MM.1S (cell line): Measurements from ENCODE around the gene CAMK2A.

Source experiments
- DNase-seq: peaks from one replicate; pipeline ENCODE4 v3.0.0-alpha.2; 2015
- H2AFZ ChIP-seq: fragments of 300-600 bp; sonication (generic); 2 replicates; pipeline ENCODE4 v1.6.0; 2016; ENCODE audit warnings: antibody characterized with exemption, low read length
- H3F3A ChIP-seq: fragments of 300-600 bp; sonication (generic); 2 replicates; pipeline ENCODE4 v1.6.1; 2016; ENCODE audit warnings: mild to moderate bottlenecking, antibody characterized with exemption, low read length, moderate library complexity, mixed read lengths; ENCODE audit not compliant: insufficient read depth
- H3K27ac ChIP-seq: fragments of 300-600 bp; sonication (generic); 2 replicates; pipeline ENCODE4 v1.5.1; 2016; ENCODE audit warnings: mild to moderate bottlenecking, low read length
- H3K27me3 ChIP-seq: fragments of 300-600 bp; sonication (generic); replicated peaks from 2 replicates; pipeline ENCODE4 v1.6.0; 2016; ENCODE audit warnings: low read length; ENCODE audit not compliant: insufficient read depth
- H3K36me3 ChIP-seq: fragments of 300-600 bp; sonication (generic); replicated peaks from 2 replicates; pipeline ENCODE4 v1.6.1; 2016; ENCODE audit warnings: mild to moderate bottlenecking, low read length, mixed read lengths; ENCODE audit not compliant: insufficient read depth
- H3K4me1 ChIP-seq: fragments of 300-600 bp; sonication (generic); 2 replicates; pipeline ENCODE4 v1.6.1; 2016; ENCODE audit warnings: low read length, mixed read lengths
- H3K4me2 ChIP-seq: fragments of 300-600 bp; sonication (generic); 2 replicates; pipeline ENCODE4 v1.6.0; 2016; ENCODE audit warnings: low read depth, low read length
- H3K4me3 ChIP-seq: fragments of 300-600 bp; sonication (generic); 2 replicates; pipeline ENCODE4 v1.5.1; 2016; ENCODE audit warnings: low read length, mixed read lengths
- H3K79me2 ChIP-seq: fragments of 300-600 bp; sonication (generic); 2 replicates; pipeline ENCODE4 v1.6.1; 2016; ENCODE audit warnings: mixed run types, low read length, mixed read lengths
- H3K9ac ChIP-seq: fragments of 300-600 bp; sonication (generic); 2 replicates; pipeline ENCODE4 v1.6.1; 2016; ENCODE audit warnings: low read length, mixed read lengths
- H3K9me2 ChIP-seq: fragments of 300-600 bp; sonication (generic); replicated peaks from 2 replicates; pipeline ENCODE4 v1.6.1; 2016; ENCODE audit warnings: mild to moderate bottlenecking, low read length, mixed read lengths; ENCODE audit not compliant: insufficient read depth
- H3K9me3 ChIP-seq: fragments of 300-600 bp; sonication (generic); replicated peaks from 2 replicates; pipeline ENCODE4 v1.6.1; 2016; ENCODE audit warnings: mild to moderate bottlenecking, low read length, mixed read lengths; ENCODE audit not compliant: insufficient read depth
- H4K20me1 ChIP-seq: fragments of 300-600 bp; sonication (generic); 2 replicates; pipeline ENCODE4 v1.6.1; 2016; ENCODE audit warnings: mild to moderate bottlenecking, low read length, moderate library complexity, mixed read lengths; ENCODE audit not compliant: insufficient read depth
- EZH2 ChIP-seq: fragments of 300-600 bp; sonication (generic); optimal IDR thresholded peaks from 2 replicates; pipeline ENCODE3; 2017; ENCODE audit warnings: low read depth, mild to moderate bottlenecking, antibody characterized with exemption, low read length, mixed read lengths
- EZH2phosphoT487 ChIP-seq: fragments of 300-600 bp; sonication (generic); IDR thresholded peaks from 2 replicates; pipeline ENCODE4 v1.6.1; 2018; ENCODE audit warnings: antibody characterized with exemption, low read length
- TF ChIP-seq, protein P1 (sequence below): fragments of 300-600 bp; sonication (generic); IDR thresholded peaks from 2 replicates; pipeline ENCODE4 v1.5.1; 2016; ENCODE audit warnings: antibody characterized with exemption, low read length, mixed read lengths

CAMK2A gene

DNA sequence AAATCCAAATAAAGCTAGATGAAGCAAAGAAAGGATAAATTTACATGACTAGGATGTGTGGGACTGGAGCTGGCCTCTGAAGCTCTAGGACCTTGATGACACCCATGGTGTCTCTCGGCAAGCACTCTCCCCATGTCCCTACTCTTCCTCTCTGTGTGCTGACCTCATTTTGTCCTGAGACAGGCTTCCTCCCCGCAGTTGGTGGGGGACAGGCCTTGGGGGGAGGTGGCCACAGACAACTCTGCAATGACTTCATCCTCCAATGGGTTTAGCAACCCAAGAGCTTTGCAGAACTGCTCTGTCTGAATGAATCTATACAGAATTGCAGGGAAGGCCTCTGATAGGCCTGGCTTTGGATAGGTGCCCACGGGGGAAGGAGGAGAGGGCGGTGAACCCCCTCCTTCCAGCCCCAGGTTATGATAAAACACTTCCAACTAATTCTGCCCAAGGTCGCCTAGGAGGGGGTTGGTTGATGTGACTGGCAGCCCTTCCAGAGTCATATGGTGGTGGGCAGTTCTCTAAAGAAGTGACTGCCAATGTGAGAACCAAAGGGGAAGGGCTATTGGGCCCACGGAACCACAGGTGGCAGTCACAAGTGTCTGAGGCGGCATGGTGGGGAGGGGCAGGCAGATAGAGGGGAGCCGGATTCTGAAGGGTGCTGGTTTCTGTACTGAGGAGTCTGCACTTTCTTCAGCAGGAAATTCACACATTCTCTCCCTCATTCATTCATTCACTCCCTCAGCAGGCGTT, 93.7 kb downstream of the CAMK2A start:
- TF ChIP-seq EZH2 = no peak
- TF ChIP-seq, protein P1, sequence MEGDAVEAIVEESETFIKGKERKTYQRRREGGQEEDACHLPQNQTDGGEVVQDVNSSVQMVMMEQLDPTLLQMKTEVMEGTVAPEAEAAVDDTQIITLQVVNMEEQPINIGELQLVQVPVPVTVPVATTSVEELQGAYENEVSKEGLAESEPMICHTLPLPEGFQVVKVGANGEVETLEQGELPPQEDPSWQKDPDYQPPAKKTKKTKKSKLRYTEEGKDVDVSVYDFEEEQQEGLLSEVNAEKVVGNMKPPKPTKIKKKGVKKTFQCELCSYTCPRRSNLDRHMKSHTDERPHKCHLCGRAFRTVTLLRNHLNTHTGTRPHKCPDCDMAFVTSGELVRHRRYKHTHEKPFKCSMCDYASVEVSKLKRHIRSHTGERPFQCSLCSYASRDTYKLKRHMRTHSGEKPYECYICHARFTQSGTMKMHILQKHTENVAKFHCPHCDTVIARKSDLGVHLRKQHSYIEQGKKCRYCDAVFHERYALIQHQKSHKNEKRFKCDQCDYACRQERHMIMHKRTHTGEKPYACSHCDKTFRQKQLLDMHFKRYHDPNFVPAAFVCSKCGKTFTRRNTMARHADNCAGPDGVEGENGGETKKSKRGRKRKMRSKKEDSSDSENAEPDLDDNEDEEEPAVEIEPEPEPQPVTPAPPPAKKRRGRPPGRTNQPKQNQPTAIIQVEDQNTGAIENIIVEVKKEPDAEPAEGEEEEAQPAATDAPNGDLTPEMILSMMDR = no peak
- H3K4me1 ChIP-seq = no peaks in the 10 kb centered on the region
- no peaks in the 10 kb centered on the region for H3K79me2 ChIP-seq
- H3F3A ChIP-seq = no peaks in the 10 kb centered on the region
- no peak overlapping the region for H3K4me3 ChIP-seq
- no peak overlapping the region for H2AFZ ChIP-seq
- no peak overlapping the region for H3K4me2 ChIP-seq
- H3K9ac ChIP-seq = no peak overlapping the region
- DNase-seq = no peak
- no peaks in the 10 kb centered on the region for H3K36me3 ChIP-seq
- H3K27me3 ChIP-seq = peaks cover 32% of the 10 kb centered on the region
- H4K20me1 ChIP-seq = no peaks in the 10 kb centered on the region
- H3K9me2 ChIP-seq = no peaks in the 10 kb centered on the region
- H3K9me3 ChIP-seq = no peaks in the 10 kb centered on the region
- no peak overlapping the region for H3K27ac ChIP-seq

DNA sequence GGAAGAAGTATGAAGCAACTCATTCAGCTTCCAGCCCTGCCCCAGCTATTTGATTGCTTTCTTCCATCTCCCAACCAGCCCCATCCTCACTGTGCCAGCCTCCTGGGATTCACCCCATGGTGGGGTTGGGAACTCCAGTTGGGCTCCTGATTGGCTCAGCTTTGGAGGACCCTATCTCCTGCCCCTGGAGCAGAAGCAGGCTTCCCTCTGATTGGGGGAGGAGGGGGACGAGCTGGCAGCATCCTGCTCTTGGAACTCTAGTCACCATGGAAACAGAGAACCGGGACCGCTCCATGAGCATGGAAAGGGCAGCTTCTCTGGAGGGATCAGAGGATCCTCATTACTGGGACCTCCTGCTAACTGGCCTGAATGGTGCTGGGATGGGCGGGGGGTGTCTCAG, 97.1 kb downstream of the CAMK2A start:
- Histone ChIP-seq H3K27ac (no peak overlapping the region), H3K4me1 (no peaks in the 10 kb centered on the region), H3F3A (no peaks in the 10 kb centered on the region), H3K4me2 (no peak overlapping the region), H3K9me2 (no peaks in the 10 kb centered on the region), H4K20me1 (no peaks in the 10 kb centered on the region), H3K27me3 (peaks cover 40% of the 10 kb centered on the region), H3K36me3 (no peaks in the 10 kb centered on the region), H3K79me2 (no peaks in the 10 kb centered on the region), H3K4me3 (no peak overlapping the region), H2AFZ (no peak overlapping the region), H3K9me3 (no peaks in the 10 kb centered on the region), H3K9ac (no peak overlapping the region)
- TF ChIP-seq, protein P1 = no peak
- no peak for TF ChIP-seq EZH2phosphoT487
- TF ChIP-seq EZH2 = no peak
- DNase-seq = no peak

- Histone ChIP-seq H3K9me3 (no peaks in the 10 kb centered on the region), H3K27ac (no peak overlapping the region), H3K36me3 (no peaks in the 10 kb centered on the region), H3F3A (no peaks in the 10 kb centered on the region), H2AFZ (no peak overlapping the region), H3K4me3 (no peak overlapping the region), H3K27me3 (peaks cover 40% of the 10 kb centered on the region), H4K20me1 (no peaks in the 10 kb centered on the region), H3K9ac (no peak overlapping the region), H3K9me2 (no peaks in the 10 kb centered on the region), H3K79me2 (no peaks in the 10 kb centered on the region), H3K4me1 (no peaks in the 10 kb centered on the region), H3K4me2 (no peak overlapping the region)
- no peak for TF ChIP-seq EZH2phosphoT487
- TF ChIP-seq, protein P1 = no peak
- TF ChIP-seq EZH2 = no peak
- no peak for DNase-seq
Observed at GRCh38 chr5:150190987-150191386, 98.6 kb downstream of the CAMK2A start.
